ENCODE data around the gene TGFBR3. TPM values are rescaled to one million over a fixed set of nuclear protein-coding genes. Genes with fewer than 3 reads are reported as not detected.
A peak's percentile ranks its signal among the peaks of the same experiment; 100 is the strongest.

The TGFBR3 gene
- total RNA-seq, 1 experiment from 2014 or later: 2.4 TPM

- Mint-ChIP-seq H3K27ac (0 out of 7 replicates have a peak overlapping the region, but pooled peaks of 1 of the 3 experiments have one; percentile 14), H3K27me3 (ENCODE audit: low read depth) (no peaks in the 10 kb centered on the region), H3K4me3 (no peak overlapping the region; a peak in 1 of 5 replicates), H3K4me1 (peaks cover 39 to 49% of the 10 kb centered on the region in 2 experiments), H3K9me3 (no peaks in the 10 kb centered on the region), H3K36me3 (ENCODE audit: insufficient read depth in 1 of 3, low read depth in 3 of 3) (no peaks in the 10 kb centered on the region)
- Histone ChIP-seq H3K9ac (ENCODE audit: extremely low read depth, insufficient read length, low read length) (no peak overlapping the region), H3T11ph (ENCODE audit: low read length) (no peak overlapping the region), H3K18ac (ENCODE audit: insufficient read length, low read depth, low read length) (no peak overlapping the region), H3K23me2 (ENCODE audit: insufficient read length, low read depth, low read length, poor library complexity, severe bottlenecking) (no peaks in the 10 kb centered on the region), H3K4me2 (ENCODE audit: insufficient read depth, insufficient read length, low read length) (no peak overlapping the region), H4K91ac (ENCODE audit: insufficient read length, low read depth, low read length) (no peak overlapping the region), H3K27ac (ENCODE audit: insufficient read length, low read depth, low read length) (no peak overlapping the region), H2BK12ac (ENCODE audit: insufficient read length, low read depth, low read length) (no peak overlapping the region), H3K4ac (ENCODE audit: low read depth, low read length) (no peak overlapping the region), H3K27me3 (ENCODE audit: insufficient read depth, low read length) (no peaks in the 10 kb centered on the region), H4K5ac (ENCODE audit: insufficient read length, low read depth, low read length) (no peak overlapping the region), H3K79me1 (ENCODE audit: insufficient read depth, low read depth, low read length, poor library complexity, severe bottlenecking) (no peaks in the 10 kb centered on the region), H2AK5ac (ENCODE audit: insufficient read length, low read length) (no peak overlapping the region), H2AFZ (ENCODE audit: low read length) (no peak overlapping the region), H3K9me3 (ENCODE audit: control insufficient read depth, low read depth, low read length) (no peaks in the 10 kb centered on the region), H3K23ac (ENCODE audit: insufficient read length, low read depth, low read length) (no peak overlapping the region), H2BK5ac (ENCODE audit: insufficient read length, low read length) (no peak overlapping the region), H4K8ac (replicated peaks; ENCODE audit: insufficient read length, low read depth, low read length) (no peak overlapping the region), H2BK120ac (ENCODE audit: low read depth, low read length, poor library complexity, severe bottlenecking) (no peak overlapping the region), H3K14ac (ENCODE audit: insufficient read depth, low read length) (no peak overlapping the region), H4K20me1 (ENCODE audit: control insufficient read depth, insufficient read depth, insufficient read length) (no peaks in the 10 kb centered on the region), H3K4me1 (ENCODE audit: insufficient read depth, low read length) (peaks cover 8% of the 10 kb centered on the region; the same call in 1 of the 2 replicates), H2BK15ac (ENCODE audit: low read depth, low read length) (no peak overlapping the region), H2BK20ac (ENCODE audit: low read depth, low read length, poor library complexity, severe bottlenecking) (no peak overlapping the region), H3K79me2 (ENCODE audit: insufficient read depth, low read length) (no peaks in the 10 kb centered on the region), H3K56ac (ENCODE audit: insufficient read length, low read depth, low read length) (no peak overlapping the region)
- no CpG with 5 or more reads among the region's 10 CpGs for WGBS (ENCODE audit: extremely low coverage, insufficient read length, low lambda C conversion rate)
- DNase-seq: peak; percentile 62
- TF ChIP-seq, protein P1, sequence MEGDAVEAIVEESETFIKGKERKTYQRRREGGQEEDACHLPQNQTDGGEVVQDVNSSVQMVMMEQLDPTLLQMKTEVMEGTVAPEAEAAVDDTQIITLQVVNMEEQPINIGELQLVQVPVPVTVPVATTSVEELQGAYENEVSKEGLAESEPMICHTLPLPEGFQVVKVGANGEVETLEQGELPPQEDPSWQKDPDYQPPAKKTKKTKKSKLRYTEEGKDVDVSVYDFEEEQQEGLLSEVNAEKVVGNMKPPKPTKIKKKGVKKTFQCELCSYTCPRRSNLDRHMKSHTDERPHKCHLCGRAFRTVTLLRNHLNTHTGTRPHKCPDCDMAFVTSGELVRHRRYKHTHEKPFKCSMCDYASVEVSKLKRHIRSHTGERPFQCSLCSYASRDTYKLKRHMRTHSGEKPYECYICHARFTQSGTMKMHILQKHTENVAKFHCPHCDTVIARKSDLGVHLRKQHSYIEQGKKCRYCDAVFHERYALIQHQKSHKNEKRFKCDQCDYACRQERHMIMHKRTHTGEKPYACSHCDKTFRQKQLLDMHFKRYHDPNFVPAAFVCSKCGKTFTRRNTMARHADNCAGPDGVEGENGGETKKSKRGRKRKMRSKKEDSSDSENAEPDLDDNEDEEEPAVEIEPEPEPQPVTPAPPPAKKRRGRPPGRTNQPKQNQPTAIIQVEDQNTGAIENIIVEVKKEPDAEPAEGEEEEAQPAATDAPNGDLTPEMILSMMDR (conservative IDR thresholded peaks at IDR 0.05): no peak
Observed at GRCh38 chr1:91683598-91683951, 202.4 kb downstream of the TGFBR3 start.
